Parathyroid adenoma (tissue), 2 donors: ENCODE results near the gene PNMA8B.

ENCODE experiments used
- H2AFZ ChIP-seq: fragments of 300-600 bp; sonication (generic); one replicate; pipeline ENCODE4 v1.7.0; 2017; ENCODE audit warnings: antibody characterized with exemption, mild to moderate bottlenecking
- H3K27ac ChIP-seq: fragments of 300-600 bp; sonication (generic); one replicate; pipeline ENCODE4 v1.7.0; 2017
- H3K27me3 ChIP-seq: fragments of 300-600 bp; sonication (generic); one replicate; pipeline ENCODE4 v1.7.0; 2017; ENCODE audit warnings: low read length; ENCODE audit not compliant: control insufficient read depth, insufficient read depth
- H3K36me3 ChIP-seq: fragments of 300-600 bp; sonication (generic); one replicate; pipeline ENCODE4 v1.7.0; 2017; ENCODE audit warnings: low read length; ENCODE audit not compliant: control insufficient read depth, insufficient read depth
- H3K4me1 ChIP-seq: fragments of 300-600 bp; sonication (generic); one replicate; pipeline ENCODE4 v1.7.0; 2017; ENCODE audit warnings: control low read depth
- H3K4me2 ChIP-seq: fragments of 300-600 bp; sonication (generic); one replicate; pipeline ENCODE4 v1.7.0; 2017; ENCODE audit warnings: low read length
- H3K4me3 ChIP-seq: fragments of 300-600 bp; sonication (generic); one replicate; pipeline ENCODE4 v1.7.0; 2017; ENCODE audit warnings: low read depth, low read length
- H3K79me2 ChIP-seq: fragments of 300-600 bp; sonication (generic); one replicate; pipeline ENCODE4 v1.7.0; 2017; ENCODE audit warnings: control low read depth
- H3K9ac ChIP-seq: fragments of 300-600 bp; sonication (generic); one replicate; pipeline ENCODE4 v1.7.0; 2017; ENCODE audit warnings: mild to moderate bottlenecking
- H3K9me3 ChIP-seq: fragments of 300-600 bp; sonication (generic); one replicate; pipeline ENCODE4 v1.7.0; 2017; ENCODE audit warnings: low read length; ENCODE audit not compliant: control insufficient read depth
- TF ChIP-seq, protein P1 (sequence below): fragments of 300-600 bp; sonication (generic); IDR thresholded peaks from one replicate; pipeline ENCODE4 v1.7.0; 2017; ENCODE audit warnings: antibody characterized with exemption, mild to moderate bottlenecking
- donor health status: primary hyperparathyroidism.

The PNMA8B gene

GRCh38 chr19:46456930-46457329 is 38.7 kb downstream of the PNMA8B start:
- Histone ChIP-seq H3K9ac (no peak overlapping the region), H2AFZ (no peak overlapping the region), H3K36me3 (no peaks in the 10 kb centered on the region), H3K4me1 (no peaks in the 10 kb centered on the region), H3K4me2 (no peak overlapping the region), H3K9me3 (no peaks in the 10 kb centered on the region), H3K27me3 (no peaks in the 10 kb centered on the region), H3K27ac (no peak overlapping the region), H3K79me2 (no peaks in the 10 kb centered on the region), H3K4me3 (no peak overlapping the region)
- TF ChIP-seq, protein P1, sequence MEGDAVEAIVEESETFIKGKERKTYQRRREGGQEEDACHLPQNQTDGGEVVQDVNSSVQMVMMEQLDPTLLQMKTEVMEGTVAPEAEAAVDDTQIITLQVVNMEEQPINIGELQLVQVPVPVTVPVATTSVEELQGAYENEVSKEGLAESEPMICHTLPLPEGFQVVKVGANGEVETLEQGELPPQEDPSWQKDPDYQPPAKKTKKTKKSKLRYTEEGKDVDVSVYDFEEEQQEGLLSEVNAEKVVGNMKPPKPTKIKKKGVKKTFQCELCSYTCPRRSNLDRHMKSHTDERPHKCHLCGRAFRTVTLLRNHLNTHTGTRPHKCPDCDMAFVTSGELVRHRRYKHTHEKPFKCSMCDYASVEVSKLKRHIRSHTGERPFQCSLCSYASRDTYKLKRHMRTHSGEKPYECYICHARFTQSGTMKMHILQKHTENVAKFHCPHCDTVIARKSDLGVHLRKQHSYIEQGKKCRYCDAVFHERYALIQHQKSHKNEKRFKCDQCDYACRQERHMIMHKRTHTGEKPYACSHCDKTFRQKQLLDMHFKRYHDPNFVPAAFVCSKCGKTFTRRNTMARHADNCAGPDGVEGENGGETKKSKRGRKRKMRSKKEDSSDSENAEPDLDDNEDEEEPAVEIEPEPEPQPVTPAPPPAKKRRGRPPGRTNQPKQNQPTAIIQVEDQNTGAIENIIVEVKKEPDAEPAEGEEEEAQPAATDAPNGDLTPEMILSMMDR: no peak

GRCh38 chr19:46454244-46454643 is 41.4 kb downstream of the PNMA8B start:
- Histone ChIP-seq H3K36me3 (no peaks in the 10 kb centered on the region), H3K4me2 (no peak overlapping the region), H3K27me3 (no peaks in the 10 kb centered on the region), H3K9me3 (no peaks in the 10 kb centered on the region), H2AFZ (no peak overlapping the region), H3K4me3 (no peak overlapping the region), H3K79me2 (no peaks in the 10 kb centered on the region), H3K4me1 (no peaks in the 10 kb centered on the region), H3K27ac (no peak overlapping the region), H3K9ac (no peak overlapping the region)
- TF ChIP-seq, protein P1: no peak

GRCh38 chr19:46453661-46454060 is 42.0 kb downstream of the PNMA8B start:
- no peak overlapping the region for H3K4me2 ChIP-seq
- no peak overlapping the region for H2AFZ ChIP-seq
- no peaks in the 10 kb centered on the region for H3K79me2 ChIP-seq
- no peak overlapping the region for H3K9ac ChIP-seq
- no peak overlapping the region for H3K4me3 ChIP-seq
- no peaks in the 10 kb centered on the region for H3K9me3 ChIP-seq
- H3K36me3 ChIP-seq: no peaks in the 10 kb centered on the region
- TF ChIP-seq, protein P1: no peak
- H3K27ac ChIP-seq: no peak overlapping the region
- H3K4me1 ChIP-seq: no peaks in the 10 kb centered on the region
- H3K27me3 ChIP-seq: no peaks in the 10 kb centered on the region

GRCh38 chr19:46452186-46452585 is 43.5 kb downstream of the PNMA8B start:
- H3K4me2 ChIP-seq: no peak overlapping the region
- H3K4me3 ChIP-seq: no peak overlapping the region
- TF ChIP-seq, protein P1: no peak
- no peak overlapping the region for H2AFZ ChIP-seq
- H3K27ac ChIP-seq: no peak overlapping the region
- no peaks in the 10 kb centered on the region for H3K27me3 ChIP-seq
- no peaks in the 10 kb centered on the region for H3K36me3 ChIP-seq
- H3K9me3 ChIP-seq: no peaks in the 10 kb centered on the region
- H3K4me1 ChIP-seq: no peaks in the 10 kb centered on the region
- H3K9ac ChIP-seq: no peak overlapping the region
- no peaks in the 10 kb centered on the region for H3K79me2 ChIP-seq

DNA sequence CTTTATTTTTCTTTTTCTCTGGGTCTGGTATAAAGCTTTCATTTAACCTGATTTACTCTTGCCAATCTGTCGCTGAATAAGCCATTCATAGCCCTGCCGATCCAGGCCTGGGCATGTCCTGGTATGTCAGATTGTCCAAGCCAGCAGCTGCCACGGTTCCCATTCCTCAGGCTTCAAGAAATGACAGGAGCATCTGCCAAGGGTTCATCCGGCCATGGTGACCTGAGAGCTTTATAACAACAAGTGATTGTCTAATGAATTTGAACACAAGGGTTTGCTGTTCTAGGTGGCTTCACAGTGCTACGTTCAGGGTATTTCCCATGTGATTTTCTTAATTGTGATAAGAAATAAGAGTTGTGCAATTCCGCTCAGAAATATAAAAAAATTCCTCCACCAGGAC is 44.3 kb downstream of the PNMA8B start:
- H3K27ac ChIP-seq: no peak overlapping the region
- no peak overlapping the region for H3K9ac ChIP-seq
- no peak overlapping the region for H2AFZ ChIP-seq
- H3K79me2 ChIP-seq: no peaks in the 10 kb centered on the region
- H3K36me3 ChIP-seq: no peaks in the 10 kb centered on the region
- H3K4me1 ChIP-seq: no peaks in the 10 kb centered on the region
- TF ChIP-seq, protein P1: no peak
- H3K4me2 ChIP-seq: no peak overlapping the region
- no peaks in the 10 kb centered on the region for H3K9me3 ChIP-seq
- H3K27me3 ChIP-seq: no peaks in the 10 kb centered on the region
- no peak overlapping the region for H3K4me3 ChIP-seq
